Trophoblast cell (in vitro differentiated cells and primary cell): ENCODE measurements around the gene SBNO2.
A peak's percentile ranks its signal among the peaks of the same experiment; 100 is the strongest.

ENCODE experiments used
- DNase-seq, 2 donors: peaks; one replicate each; pipeline ENCODE4 v3.0.0-alpha.2; 2016
- H2AFZ ChIP-seq: 2 replicates; pipeline ENCODE4 v1.6.1; 2013; ENCODE audit warnings: low read length, moderate library complexity, mild to moderate bottlenecking; ENCODE audit not compliant: insufficient read depth, poor library complexity
- H2AK5ac ChIP-seq: 2 replicates; pipeline ENCODE4 v1.6.1; 2013; ENCODE audit warnings: mild to moderate bottlenecking, low read length
- H2BK120ac ChIP-seq: 2 replicates; pipeline ENCODE4 v1.6.1; 2013; ENCODE audit warnings: low read length, mild to moderate bottlenecking, moderate library complexity; ENCODE audit not compliant: insufficient read depth, poor library complexity
- H2BK12ac ChIP-seq: 2 replicates; pipeline ENCODE4 v1.6.1; 2013; ENCODE audit warnings: mild to moderate bottlenecking, low read length, moderate library complexity
- H2BK5ac ChIP-seq: 2 replicates; pipeline ENCODE4 v1.6.1; 2013; ENCODE audit warnings: low read length, low read depth, moderate library complexity, mild to moderate bottlenecking; ENCODE audit not compliant: poor library complexity
- H3K14ac ChIP-seq: 2 replicates; pipeline ENCODE4 v1.6.1; 2013; ENCODE audit warnings: mild to moderate bottlenecking, low read length
- H3K18ac ChIP-seq: 2 replicates; pipeline ENCODE4 v1.6.1; 2013; ENCODE audit warnings: mild to moderate bottlenecking, low read length
- H3K23ac ChIP-seq: 2 replicates; pipeline ENCODE4 v1.6.1; 2013; ENCODE audit warnings: low read length
- H3K27ac ChIP-seq: 2 replicates; pipeline ENCODE4 v1.5.1; 2013; ENCODE audit warnings: low read depth, mild to moderate bottlenecking, inconsistent platforms, low read length, moderate library complexity
- H3K27me3 ChIP-seq: 2 replicates; pipeline ENCODE4 v1.6.1; 2013; ENCODE audit warnings: inconsistent platforms, mild to moderate bottlenecking, low read length, moderate library complexity; ENCODE audit not compliant: insufficient read depth
- H3K36me3 ChIP-seq, 2 experiments: 1 replicate in 1 of 2; 2 replicates in 1 of 2; pipeline ENCODE4 v1.6.1; 2013; ENCODE audit warnings: low read length in 2 of 2, mild to moderate bottlenecking in 2 of 2, moderate library complexity in 1 of 2; ENCODE audit not compliant: insufficient read depth in 2 of 2, control insufficient read depth in 1 of 2
- H3K4ac ChIP-seq: 2 replicates; pipeline ENCODE4 v1.6.1; 2013; ENCODE audit warnings: low read depth, mild to moderate bottlenecking, low read length, moderate library complexity
- H3K4me1 ChIP-seq, 2 experiments: 1 replicate in 1 of 2; 2 replicates in 1 of 2; pipeline ENCODE4 v1.6.1; 2013; ENCODE audit warnings: low read length in 2 of 2, mild to moderate bottlenecking in 2 of 2, moderate library complexity in 1 of 2; ENCODE audit not compliant: insufficient read depth in 2 of 2, control insufficient read depth in 1 of 2
- H3K4me2 ChIP-seq: 2 replicates; pipeline ENCODE4 v1.6.1; 2013; ENCODE audit warnings: inconsistent platforms, mild to moderate bottlenecking, low read length, moderate library complexity
- H3K4me3 ChIP-seq: 2 replicates; pipeline ENCODE4 v1.5.1; 2013; ENCODE audit warnings: mild to moderate bottlenecking, low read depth, low read length, inconsistent platforms
- H3K79me1 ChIP-seq: one replicate; pipeline ENCODE4 v1.6.1; 2013; ENCODE audit warnings: low read length
- H3K79me2 ChIP-seq: 2 replicates; pipeline ENCODE4 v1.6.1; 2013; ENCODE audit warnings: low read length, mild to moderate bottlenecking; ENCODE audit not compliant: control insufficient read depth, insufficient read depth, poor library complexity
- H3K9ac ChIP-seq: 2 replicates; pipeline ENCODE4 v1.6.1; 2013; ENCODE audit warnings: mild to moderate bottlenecking, low read length
- H3K9me3 ChIP-seq: 2 replicates; pipeline ENCODE4 v1.6.1; 2013; ENCODE audit warnings: low read depth, mild to moderate bottlenecking, control low read depth, inconsistent platforms, low read length; ENCODE audit not compliant: insufficient read depth
- H4K12ac ChIP-seq: 2 replicates; pipeline ENCODE4 v1.6.1; 2013; ENCODE audit warnings: low read depth, mild to moderate bottlenecking, low read length, moderate library complexity
- H4K8ac ChIP-seq: 2 replicates; pipeline ENCODE4 v1.6.1; 2013; ENCODE audit warnings: low read depth, mild to moderate bottlenecking, low read length, moderate library complexity
- H4K91ac ChIP-seq: one replicate; pipeline ENCODE4 v1.6.1; 2013; ENCODE audit warnings: low read depth, mild to moderate bottlenecking, low read length, moderate library complexity
- WGBS: extraction: QIAGEN DNeasy Blood & Tissue Kit; methylation state at CpG from one replicate; pipeline ENCODE4 v1.1.7; 2013; ENCODE audit warnings: missing lambda C conversion rate; ENCODE audit not compliant: insufficient read length, insufficient coverage; ENCODE audit errors: extremely low coverage; 5-methylcytosine and 5-hydroxymethylcytosine counted together

SBNO2 gene

GRCh38 chr19:1087813-1088415 lies 86.2 kb downstream of the SBNO2 start:
- WGBS = no CpG with 5 or more reads among the region's 27 CpGs
- no peaks in the 10 kb centered on the region for H3K27me3 ChIP-seq
- H3K9ac ChIP-seq = no peak overlapping the region

GRCh38 chr19:1086613-1087012 lies 87.5 kb downstream of the SBNO2 start:
- Histone ChIP-seq H2AK5ac (no peak overlapping the region), H2BK120ac (no peak overlapping the region), H3K27ac (no peak overlapping the region), H3K23ac (no peak overlapping the region), H3K79me1 (no peaks in the 10 kb centered on the region), H3K9me3 (peaks cover 5% of the 10 kb centered on the region), H3K36me3 (peaks cover 45 to 51% of the 10 kb centered on the region in 2 experiments), H4K8ac (no peak overlapping the region), H3K18ac (no peak overlapping the region), H2BK5ac (no peak overlapping the region), H3K4me1 (peaks cover 0 to 2% of the 10 kb centered on the region in 2 experiments), H3K79me2 (no peaks in the 10 kb centered on the region), H3K4me3 (no peak overlapping the region), H3K14ac (no peak overlapping the region), H3K9ac (no peak overlapping the region), H2BK12ac (no peak overlapping the region), H4K91ac (no peak overlapping the region), H3K4ac (no peak overlapping the region), H3K4me2 (no peak overlapping the region), H4K12ac (no peak overlapping the region), H3K27me3 (no peaks in the 10 kb centered on the region), H2AFZ (no peak overlapping the region)
- no CpG with 5 or more reads among the region's 21 CpGs for WGBS
- DNase-seq = no peak

More at GRCh38 chr19:1087813-1088415, 86.2 kb downstream of the SBNO2 start:
- no peak overlapping the region for H3K4me2 ChIP-seq
- peaks cover 53 to 58% of the 10 kb centered on the region in 2 experiments for H3K36me3 ChIP-seq
- H2AK5ac ChIP-seq = no peak overlapping the region
- no peak overlapping the region for H4K12ac ChIP-seq
- no peak overlapping the region for H4K8ac ChIP-seq
- DNase-seq = peak in 1 of 2 donors; percentile 39
- no peak overlapping the region for H3K14ac ChIP-seq
- H3K27ac ChIP-seq = no peak overlapping the region
- no peak overlapping the region for H3K4me3 ChIP-seq
- no peak overlapping the region for H2BK5ac ChIP-seq
- H3K23ac ChIP-seq = no peak overlapping the region
- no peak overlapping the region for H3K4ac ChIP-seq
- H3K79me2 ChIP-seq = no peaks in the 10 kb centered on the region
- no peak overlapping the region for H3K18ac ChIP-seq
- no peak overlapping the region for H2BK120ac ChIP-seq
- H3K9me3 ChIP-seq = peaks cover 5% of the 10 kb centered on the region
- no peak overlapping the region for H2BK12ac ChIP-seq
- no peak overlapping the region for H4K91ac ChIP-seq
- no peaks in the 10 kb centered on the region for H3K4me1 ChIP-seq
- H3K79me1 ChIP-seq = no peaks in the 10 kb centered on the region
- no peak overlapping the region for H2AFZ ChIP-seq

- H3K9ac ChIP-seq = no peak overlapping the region
- no peak overlapping the region for H2BK120ac ChIP-seq
- H3K27ac ChIP-seq = no peak overlapping the region
- H3K79me2 ChIP-seq = no peaks in the 10 kb centered on the region
- H3K14ac ChIP-seq = no peak overlapping the region
- H3K18ac ChIP-seq = no peak overlapping the region
- no peak overlapping the region for H2AFZ ChIP-seq
- H3K79me1 ChIP-seq = no peaks in the 10 kb centered on the region
- peaks cover 5% of the 10 kb centered on the region for H3K9me3 ChIP-seq
- no peak for DNase-seq
- WGBS = no CpG with 5 or more reads among the region's 38 CpGs
- no peak overlapping the region for H3K23ac ChIP-seq
- H3K4me1 ChIP-seq = peaks cover 0 to 2% of the 10 kb centered on the region in 2 experiments
- no peak overlapping the region for H3K4me2 ChIP-seq
- no peaks in the 10 kb centered on the region for H3K27me3 ChIP-seq
- no peak overlapping the region for H4K91ac ChIP-seq
- no peak overlapping the region for H3K4me3 ChIP-seq
- H3K4ac ChIP-seq = no peak overlapping the region
- H4K8ac ChIP-seq = no peak overlapping the region
- no peak overlapping the region for H2BK5ac ChIP-seq
- H3K36me3 ChIP-seq = peaks cover 38 to 44% of the 10 kb centered on the region in 2 experiments
- H4K12ac ChIP-seq = no peak overlapping the region
- no peak overlapping the region for H2AK5ac ChIP-seq
- H2BK12ac ChIP-seq = no peak overlapping the region
These were observed 88.2 kb downstream of the SBNO2 start for GRCh38 chr19:1085676-1086442.

- H2BK12ac ChIP-seq = no peak overlapping the region
- DNase-seq = no peak
- H4K8ac ChIP-seq = no peak overlapping the region
- no peak overlapping the region for H3K4ac ChIP-seq
- H3K14ac ChIP-seq = no peak overlapping the region
- no peak overlapping the region for H3K4me3 ChIP-seq
- peaks cover 8% of the 10 kb centered on the region for H3K9me3 ChIP-seq
- H3K4me1 ChIP-seq = peaks cover 0 to 2% of the 10 kb centered on the region in 2 experiments
- no peak overlapping the region for H3K18ac ChIP-seq
- H2AFZ ChIP-seq = no peak overlapping the region
- no peak overlapping the region for H3K9ac ChIP-seq
- H3K27me3 ChIP-seq = no peaks in the 10 kb centered on the region
- H2BK5ac ChIP-seq = no peak overlapping the region
- no peak overlapping the region for H4K91ac ChIP-seq
- peaks cover 40% of the 10 kb centered on the region in 2 experiments for H3K36me3 ChIP-seq
- no CpG with 5 or more reads among the region's 8 CpGs for WGBS
- H4K12ac ChIP-seq = no peak overlapping the region
- H3K23ac ChIP-seq = no peak overlapping the region
- no peaks in the 10 kb centered on the region for H3K79me1 ChIP-seq
- H2AK5ac ChIP-seq = no peak overlapping the region
- H3K27ac ChIP-seq = no peak overlapping the region
- H2BK120ac ChIP-seq = no peak overlapping the region
- H3K79me2 ChIP-seq = no peaks in the 10 kb centered on the region
- H3K4me2 ChIP-seq = no peak overlapping the region
These were observed 88.9 kb downstream of the SBNO2 start for GRCh38 chr19:1085053-1085658.
